DND-41 (cell line): ENCODE results near the gene CCR9.
A peak's percentile ranks its signal among the peaks of the same experiment; 100 is the strongest.

Experiments used
- ATAC-seq: fragments of 200-7000 bp; cut with Tn5 transposase; 3 replicates; pipeline ENCODE4 v1.9.1; 2021; ENCODE audit warnings: low read depth; ENCODE audit not compliant: insufficient read depth
- DNase-seq: peaks from one replicate; pipeline ENCODE4 v3.0.0-alpha.2; 2020
- H2AFZ ChIP-seq: 2 replicates; pipeline ENCODE4 v1.6.0; 2012; ENCODE audit warnings: low read depth, low read length
- H3K27ac ChIP-seq: 2 replicates; pipeline ENCODE4 v1.5.1; 2012; ENCODE audit warnings: low read length, inconsistent platforms
- H3K27me3 ChIP-seq: fragments of 200-600 bp; sonication (generic); 2 replicates; pipeline ENCODE4 v1.6.0; 2012; ENCODE audit warnings: low read length, mild to moderate bottlenecking, inconsistent platforms; ENCODE audit not compliant: insufficient read depth, poor library complexity
- H3K36me3 ChIP-seq: 2 replicates; pipeline ENCODE4 v1.5.1; 2012; ENCODE audit warnings: low read length, inconsistent platforms; ENCODE audit not compliant: insufficient read depth
- H3K4me1 ChIP-seq: 2 replicates; pipeline ENCODE4 v1.5.1; 2012; ENCODE audit warnings: mild to moderate bottlenecking, low read length; ENCODE audit not compliant: insufficient read depth
- H3K4me2 ChIP-seq: 2 replicates; pipeline ENCODE4 v1.6.0; 2012; ENCODE audit warnings: mild to moderate bottlenecking, moderate library complexity, low read length, inconsistent platforms; ENCODE audit not compliant: insufficient read depth
- H3K4me3 ChIP-seq, 2 experiments: fragments of 200-600 bp in 1 of 2; shearing (Covaris generic) in 1 of 2; 2 replicates each; pipeline ENCODE4 v1.5.1; 2012 to 2016; ENCODE audit warnings: inconsistent platforms in 2 of 2, low read length in 2 of 2, mild to moderate bottlenecking in 2 of 2, low read depth in 1 of 2, moderate library complexity in 1 of 2
- H3K79me2 ChIP-seq: 2 replicates; pipeline ENCODE4 v1.6.0; 2012; ENCODE audit warnings: low read length, inconsistent platforms; ENCODE audit not compliant: insufficient read depth
- H3K9ac ChIP-seq: 2 replicates; pipeline ENCODE4 v1.6.0; 2012; ENCODE audit warnings: low read depth, mild to moderate bottlenecking, inconsistent platforms, low read length, moderate library complexity
- H3K9me3 ChIP-seq: 2 replicates; pipeline ENCODE4 v1.5.1; 2012; ENCODE audit warnings: low read length, moderate library complexity, mild to moderate bottlenecking, inconsistent platforms; ENCODE audit not compliant: insufficient read depth, severe bottlenecking
- H4K20me1 ChIP-seq: 2 replicates; pipeline ENCODE4 v1.6.0; 2012; ENCODE audit warnings: low read length; ENCODE audit not compliant: insufficient read depth
- EZH2 ChIP-seq: IDR thresholded peaks from 3 replicates; pipeline ENCODE4 v1.6.1; 2012; ENCODE audit warnings: borderline replicate concordance, low read depth, mild to moderate bottlenecking, moderate library complexity, low read length, inconsistent platforms; ENCODE audit not compliant: severe bottlenecking
- TF ChIP-seq, protein P1 (sequence below): IDR thresholded peaks from 2 replicates; pipeline ENCODE4 v1.5.1; 2012; ENCODE audit warnings: borderline replicate concordance, low read length, moderate library complexity, mild to moderate bottlenecking; ENCODE audit not compliant: poor library complexity, severe bottlenecking; ENCODE audit errors: extremely low read depth

The CCR9 gene

DNA sequence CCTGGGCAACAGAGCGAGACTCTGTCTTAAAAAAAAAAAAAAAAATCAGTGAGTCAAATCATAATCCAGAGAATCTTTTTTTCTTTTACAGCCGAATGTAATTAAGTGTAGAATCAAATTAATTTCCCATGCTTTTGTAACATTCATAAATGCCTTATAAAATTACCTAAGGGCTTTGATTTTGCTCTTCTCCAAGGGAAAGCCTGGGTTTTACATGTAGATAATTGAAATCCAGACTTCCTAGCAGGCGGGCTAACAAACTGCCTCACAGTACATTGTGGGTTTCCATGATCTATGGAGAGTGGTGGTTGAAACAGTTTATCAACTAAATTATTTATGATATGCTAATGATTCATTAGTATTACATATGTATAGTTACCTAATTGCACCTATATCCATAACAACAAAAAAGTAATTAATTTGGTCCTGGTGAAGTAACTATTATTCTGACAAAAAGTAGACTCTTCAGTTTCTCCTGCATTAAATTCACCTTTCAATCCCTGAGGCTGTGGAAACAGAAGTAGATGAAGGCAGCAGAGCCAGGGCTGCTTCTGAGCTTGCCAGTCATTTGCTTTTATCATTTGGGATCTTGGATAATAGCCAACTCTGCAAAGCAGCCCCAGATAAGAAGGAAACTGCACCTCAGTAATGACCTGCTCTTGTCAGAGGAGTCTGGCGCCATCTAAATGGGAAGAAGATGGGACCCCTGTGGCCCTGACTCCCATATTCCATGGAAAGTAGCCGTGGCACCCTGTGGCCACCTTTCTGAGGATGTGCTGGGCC, 9.5 kb downstream of the CCR9 start:
- Histone ChIP-seq H3K9me3 (no peaks in the 10 kb centered on the region), H3K27me3 (no peaks in the 10 kb centered on the region), H3K36me3 (peaks cover 97% of the 10 kb centered on the region), H3K27ac (peak overlapping the region; percentile 68), H3K79me2 (peaks cover 100% of the 10 kb centered on the region), H3K4me3 (no peak overlapping the region), H4K20me1 (peaks cover 92% of the 10 kb centered on the region), H3K4me1 (peaks cover 95% of the 10 kb centered on the region), H3K4me2 (peak overlapping the region; percentile 25; the same call in 1 of the 2 replicates), H2AFZ (no peak overlapping the region), H3K9ac (no peak overlapping the region)
- no peak for ATAC-seq
- no peak for DNase-seq
- no peak for TF ChIP-seq EZH2
- TF ChIP-seq, protein P1, sequence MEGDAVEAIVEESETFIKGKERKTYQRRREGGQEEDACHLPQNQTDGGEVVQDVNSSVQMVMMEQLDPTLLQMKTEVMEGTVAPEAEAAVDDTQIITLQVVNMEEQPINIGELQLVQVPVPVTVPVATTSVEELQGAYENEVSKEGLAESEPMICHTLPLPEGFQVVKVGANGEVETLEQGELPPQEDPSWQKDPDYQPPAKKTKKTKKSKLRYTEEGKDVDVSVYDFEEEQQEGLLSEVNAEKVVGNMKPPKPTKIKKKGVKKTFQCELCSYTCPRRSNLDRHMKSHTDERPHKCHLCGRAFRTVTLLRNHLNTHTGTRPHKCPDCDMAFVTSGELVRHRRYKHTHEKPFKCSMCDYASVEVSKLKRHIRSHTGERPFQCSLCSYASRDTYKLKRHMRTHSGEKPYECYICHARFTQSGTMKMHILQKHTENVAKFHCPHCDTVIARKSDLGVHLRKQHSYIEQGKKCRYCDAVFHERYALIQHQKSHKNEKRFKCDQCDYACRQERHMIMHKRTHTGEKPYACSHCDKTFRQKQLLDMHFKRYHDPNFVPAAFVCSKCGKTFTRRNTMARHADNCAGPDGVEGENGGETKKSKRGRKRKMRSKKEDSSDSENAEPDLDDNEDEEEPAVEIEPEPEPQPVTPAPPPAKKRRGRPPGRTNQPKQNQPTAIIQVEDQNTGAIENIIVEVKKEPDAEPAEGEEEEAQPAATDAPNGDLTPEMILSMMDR = no peak

GRCh38 chr3:45896956-45897355, 10.6 kb downstream of the CCR9 start:
- H3K79me2 ChIP-seq = peaks cover 100% of the 10 kb centered on the region
- H2AFZ ChIP-seq = no peak overlapping the region
- no peak overlapping the region for H3K4me2 ChIP-seq
- no peak for ATAC-seq
- TF ChIP-seq, protein P1 = no peak
- no peak for TF ChIP-seq EZH2
- no peak overlapping the region for H3K4me3 ChIP-seq
- peaks cover 98% of the 10 kb centered on the region for H3K36me3 ChIP-seq
- H4K20me1 ChIP-seq = peaks cover 94% of the 10 kb centered on the region
- no peaks in the 10 kb centered on the region for H3K9me3 ChIP-seq
- no peak for DNase-seq
- H3K9ac ChIP-seq = no peak overlapping the region; the same call in 1 of the 2 replicates
- peaks cover 95% of the 10 kb centered on the region for H3K4me1 ChIP-seq
- peak overlapping the region; percentile 68 for H3K27ac ChIP-seq
- H3K27me3 ChIP-seq = no peaks in the 10 kb centered on the region

DNA sequence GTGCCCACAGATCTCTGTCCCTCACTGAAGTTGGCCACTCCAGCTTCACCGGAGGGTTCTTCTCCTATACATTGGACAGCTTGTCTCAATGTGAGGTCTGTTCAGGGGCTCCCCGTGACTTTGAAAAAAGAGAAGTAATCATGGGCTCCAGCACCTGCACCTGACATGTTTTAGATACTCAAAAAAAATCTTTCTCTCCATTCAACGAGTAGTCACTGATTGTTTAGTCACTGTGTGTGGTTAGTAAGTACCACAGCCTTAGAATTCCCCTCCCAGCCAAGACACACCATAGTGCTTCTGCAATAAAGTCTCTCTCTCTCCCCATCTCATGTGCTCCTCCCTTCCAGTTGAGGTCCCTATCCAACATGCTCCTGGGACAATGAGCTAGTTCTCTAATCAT, 18.6 kb downstream of the CCR9 start:
- H3K9ac ChIP-seq = no peak overlapping the region

More for the DNA sequence above, 18.6 kb downstream of the CCR9 start:
- Histone ChIP-seq H4K20me1 (peaks cover 97% of the 10 kb centered on the region), H3K4me2 (peak overlapping the region; percentile 32), H3K4me1 (peaks cover 98% of the 10 kb centered on the region), H3K9me3 (no peaks in the 10 kb centered on the region), H2AFZ (no peak overlapping the region), H3K4me3 (no peak overlapping the region), H3K27me3 (no peaks in the 10 kb centered on the region), H3K36me3 (peaks cover 100% of the 10 kb centered on the region), H3K79me2 (peaks cover 100% of the 10 kb centered on the region), H3K27ac (peak overlapping the region; percentile 99)
- DNase-seq = no peak
- no peak for TF ChIP-seq EZH2
- TF ChIP-seq, protein P1 = no peak
- no peak for ATAC-seq
